Ascending aorta (tissue), 2 donors: ENCODE measurements around the gene PPP1R14D. TPM values are rescaled to one million over a fixed set of nuclear protein-coding genes. Genes with fewer than 3 reads are reported as not detected.
A peak's percentile ranks its signal among the peaks of the same experiment; 100 is the strongest.

ENCODE experiments used
- DNase-seq, 2 donors: peaks; one replicate each; pipeline ENCODE4 v3.0.0-alpha.2; 2019; ENCODE audit warnings: low spot score in 2 of 2
- H3K27ac ChIP-seq, 2 donors: fragments of 200-600 bp; sonication (generic); one replicate each; pipeline ENCODE4 v1.5.1; 2016 to 2017; ENCODE audit warnings: mild to moderate bottlenecking in 1 of 2
- H3K27me3 ChIP-seq: fragments of 200-600 bp; sonication (generic); one replicate; pipeline ENCODE4 v1.5.1; 2017
- H3K36me3 ChIP-seq, 2 donors: fragments of 200-600 bp; sonication (generic); one replicate each; pipeline ENCODE4 v1.5.1; 2016
- H3K4me1 ChIP-seq, 2 donors: fragments of 200-600 bp; sonication (generic); one replicate each; pipeline ENCODE4 v1.5.1; 2016 to 2017; ENCODE audit warnings: mild to moderate bottlenecking in 1 of 2
- H3K4me3 ChIP-seq, 2 donors: fragments of 200-600 bp; sonication (generic); one replicate each; pipeline ENCODE4 v1.5.1; 2016 to 2017; ENCODE audit warnings: mild to moderate bottlenecking in 1 of 2
- H3K9me3 ChIP-seq, 2 donors: fragments of 200-600 bp; sonication (generic); one replicate each; pipeline ENCODE4 v1.5.1; 2016
- CTCF ChIP-seq, 3 experiments: fragments of 200-600 bp in 2 of 3; fragments of 450-650 bp in 1 of 3; sonication (generic) in 2 of 3; IDR thresholded peaks; one replicate each; pipeline ENCODE4 v1.5.1; 2016 to 2019; ENCODE audit warnings: antibody characterized with exemption in 3 of 3, mild to moderate bottlenecking in 1 of 3, moderate library complexity in 1 of 3
- intact Hi-C: fragments of 100-400 bp; cut with DNase I; formaldehyde crosslinking; loops from one replicate; pipeline ENCODE4 v1.15.1; 2023
- total RNA-seq: library from RNA; depleted of rRNA; stranded (reverse); fragments of >200 nt; gene quantifications from one replicate; pipeline ENCODE4 v1.1.0, GENCODE V29; 2016

PPP1R14D gene
- total RNA-seq, 1 donor from 2014 or later, result not detected

GRCh38 chr15:40769274-40770146 lies 59.0 kb downstream of the PPP1R14D start, which contains the start of gene C15orf62:
C15orf62 (plus strand) TSS chr15:40769980; CDS start chr15:40770496, 516 bp downstream.
- no peak within 1 kb of the TSS for H3K4me3 ChIP-seq

GRCh38 chr15:40768521-40769273 lies 59.8 kb downstream of the PPP1R14D start:
- no peak for DNase-seq
- Histone ChIP-seq H3K27ac (peak overlapping the region; percentile 12 to 18), H3K9me3 (no peaks in the 10 kb centered on the region), H3K4me1 (peaks cover 5 to 16% of the 10 kb centered on the region in 2 donors), H3K27me3 (no peaks in the 10 kb centered on the region), H3K4me3 (no peak overlapping the region), H3K36me3 (peaks cover 11 to 37% of the 10 kb centered on the region in 2 donors)
- no peak for TF ChIP-seq CTCF (IDR thresholded peaks at IDR 0.05)
- intact Hi-C loops, result no loop called here

More at GRCh38 chr15:40769274-40770146, 59.0 kb downstream of the PPP1R14D start, which contains the start of gene C15orf62:
- Histone ChIP-seq H3K36me3 (peaks cover 16 to 45% of the 10 kb centered on the region in 2 donors), H3K4me1 (peaks cover 3 to 16% of the 10 kb centered on the region in 2 donors), H3K9me3 (no peaks in the 10 kb centered on the region), H3K27ac (peak within 1 kb of the TSS; percentile 12 to 18), H3K27me3 (no peaks in the 10 kb centered on the region)
- no peak for TF ChIP-seq CTCF (IDR thresholded peaks at IDR 0.05)
- DNase-seq, result peak in 1 of 2 donors; percentile 65
- intact Hi-C loops, result no loop called here

GRCh38 chr15:40767838-40768500 lies 60.5 kb downstream of the PPP1R14D start:
- Histone ChIP-seq H3K27me3 (no peaks in the 10 kb centered on the region), H3K4me3 (no peak overlapping the region), H3K9me3 (no peaks in the 10 kb centered on the region), H3K27ac (peak overlapping the region in 1 of 2 donors; percentile 18), H3K4me1 (peaks cover 5 to 16% of the 10 kb centered on the region in 2 donors), H3K36me3 (peaks cover 11 to 30% of the 10 kb centered on the region in 2 donors)
- TF ChIP-seq CTCF (IDR thresholded peaks at IDR 0.05), result no peak
- intact Hi-C loops, result no loop called here
- DNase-seq, result no peak

- DNase-seq, result no peak
- H3K27me3 ChIP-seq, result no peaks in the 10 kb centered on the region
- no peak overlapping the region for H3K4me3 ChIP-seq
- H3K4me1 ChIP-seq, result peaks cover 5 to 16% of the 10 kb centered on the region in 2 donors
- intact Hi-C loops, result no loop called here
- peak overlapping the region; percentile 81 to 82 for H3K27ac ChIP-seq
- TF ChIP-seq CTCF (IDR thresholded peaks at IDR 0.05), result no peak
- H3K9me3 ChIP-seq, result no peaks in the 10 kb centered on the region
- peaks cover 6 to 23% of the 10 kb centered on the region in 2 donors for H3K36me3 ChIP-seq
Measured at GRCh38 chr15:40766906-40767837, 61.3 kb downstream of the PPP1R14D start.
